ENCODE results near the gene CCM2L.
A peak's percentile ranks its signal among the peaks of the same experiment; 100 is the strongest.

GRCh38 chr20:32072168-32072750, 62.0 kb downstream of the CCM2L start:
- peak; percentile 55 for TF ChIP-seq EZH2phosphoT487 (IDR thresholded peaks at IDR 0.05)
- TF ChIP-seq CTCF (IDR thresholded peaks at IDR 0.05) = no peak
- no peak for TF ChIP-seq EZH2 (IDR thresholded peaks at IDR 0.05)
